GM18508 (cell line): ENCODE results near the gene C9orf72.

Experiments
- ATAC-seq: cut with Tn5 transposase; IDR thresholded peaks from one replicate; pipeline ENCODE4 v1.9.1; 2021; ENCODE audit warnings: moderate number of reproducible peaks; ENCODE audit not compliant: insufficient read depth, unreplicated experiment

The C9orf72 gene

DNA sequence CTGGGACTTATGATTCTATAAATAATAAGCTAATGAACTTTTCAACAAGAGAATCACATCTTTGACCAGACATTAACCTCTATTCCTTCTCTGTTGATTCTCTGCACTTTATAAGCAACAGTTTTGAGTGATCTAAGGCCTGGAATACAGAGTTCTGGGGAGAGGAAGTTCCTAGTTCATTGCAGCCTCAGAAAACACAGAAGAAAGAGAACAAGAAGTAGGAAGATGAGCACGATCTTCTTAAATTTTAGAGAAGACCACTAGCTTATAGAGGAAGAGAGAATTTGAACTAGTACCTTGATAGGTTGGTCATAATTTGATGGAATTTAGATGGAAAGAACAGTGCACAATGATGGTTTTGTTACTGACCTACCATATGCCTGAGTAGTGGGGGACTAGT lies 8.5 kb upstream of the C9orf72 start:
- ATAC-seq = no peak

DNA sequence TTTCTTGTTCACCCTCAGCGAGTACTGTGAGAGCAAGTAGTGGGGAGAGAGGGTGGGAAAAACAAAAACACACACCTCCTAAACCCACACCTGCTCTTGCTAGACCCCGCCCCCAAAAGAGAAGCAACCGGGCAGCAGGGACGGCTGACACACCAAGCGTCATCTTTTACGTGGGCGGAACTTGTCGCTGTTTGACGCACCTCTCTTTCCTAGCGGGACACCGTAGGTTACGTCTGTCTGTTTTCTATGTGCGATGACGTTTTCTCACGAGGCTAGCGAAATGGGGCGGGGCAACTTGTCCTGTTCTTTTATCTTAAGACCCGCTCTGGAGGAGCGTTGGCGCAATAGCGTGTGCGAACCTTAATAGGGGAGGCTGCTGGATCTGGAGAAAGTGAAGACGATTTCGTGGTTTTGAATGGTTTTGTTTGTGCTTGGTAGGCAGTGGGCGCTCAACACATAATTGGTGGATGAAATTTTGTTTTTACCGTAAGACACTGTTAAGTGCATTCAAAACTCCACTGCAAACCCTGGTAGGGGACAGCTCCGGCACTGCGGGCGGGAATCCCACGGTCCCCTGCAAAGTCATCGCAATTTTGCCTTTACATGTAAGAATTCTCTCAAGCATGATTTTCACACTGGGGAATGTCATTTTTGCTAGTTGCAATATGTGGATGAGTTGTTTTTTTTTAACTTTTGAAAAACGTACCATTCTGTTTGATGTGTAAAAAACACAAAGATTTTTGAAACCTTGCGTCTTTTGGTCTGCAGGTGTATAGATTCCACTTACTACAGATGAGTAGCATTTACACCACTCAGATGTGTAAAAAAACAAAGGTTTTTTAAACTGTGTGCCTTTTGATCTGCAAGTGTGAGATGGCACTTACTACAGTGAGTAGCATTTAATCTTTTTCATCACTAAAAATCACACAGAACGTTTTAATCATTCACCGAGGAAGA lies 631 bp upstream of the C9orf72 start:
- peak; percentile 84 for ATAC-seq

DNA sequence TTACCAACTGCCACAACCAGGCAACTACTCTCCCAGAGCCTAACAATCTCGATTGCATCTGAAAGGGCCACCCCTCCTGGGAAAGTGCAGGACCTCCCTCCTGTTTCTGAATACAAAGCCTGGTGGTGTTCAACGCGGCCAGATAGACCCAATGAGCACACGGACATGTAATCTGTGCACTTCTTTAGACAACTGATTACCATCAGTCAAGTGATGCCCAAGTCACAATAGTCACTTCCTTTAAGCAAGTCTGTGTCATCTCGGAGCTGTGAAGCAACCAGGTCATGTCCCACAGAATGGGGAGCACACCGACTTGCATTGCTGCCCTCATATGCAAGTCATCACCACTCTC lies 739 bp downstream of the C9orf72 start:
- peak; percentile 25 for ATAC-seq

DNA sequence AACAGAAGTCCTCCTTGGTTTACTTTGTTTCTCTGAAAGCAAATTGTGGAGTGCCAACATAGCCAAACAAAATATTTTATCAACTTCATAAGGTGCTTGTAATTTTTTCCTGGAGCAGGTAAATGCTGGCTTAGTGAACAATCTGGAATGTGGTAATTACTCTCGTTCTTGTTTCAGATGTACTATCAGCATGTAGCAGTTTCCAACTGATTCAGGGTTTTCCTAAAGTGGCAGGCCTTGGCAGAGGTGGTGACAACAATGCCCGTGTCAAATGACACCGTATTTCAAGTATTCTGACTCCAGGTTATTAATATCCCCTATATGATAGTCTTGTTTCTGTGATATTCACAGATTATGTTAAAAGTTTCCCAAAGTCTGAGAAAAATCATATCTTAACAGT lies 1.2 kb downstream of the C9orf72 start:
- ATAC-seq = no peak

DNA sequence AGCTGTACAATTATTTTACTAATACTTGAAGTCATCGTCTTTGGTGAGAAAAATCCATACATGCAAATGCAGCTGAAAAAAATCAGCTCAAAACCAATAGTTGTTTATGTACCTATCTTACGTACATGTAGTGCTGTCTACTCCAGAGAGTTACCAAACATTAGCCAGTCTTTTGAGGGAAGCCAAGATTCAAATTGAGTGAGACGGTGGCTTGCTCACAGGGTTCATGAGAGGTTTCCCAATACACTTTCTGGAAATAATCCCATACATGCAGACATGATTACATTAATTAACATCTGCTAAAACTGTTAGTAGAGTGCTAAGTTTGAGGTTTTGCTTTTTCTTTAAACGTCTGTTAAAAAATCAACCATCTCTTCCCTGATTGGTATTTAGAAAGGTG lies 2.3 kb downstream of the C9orf72 start:
- ATAC-seq = no peak

DNA sequence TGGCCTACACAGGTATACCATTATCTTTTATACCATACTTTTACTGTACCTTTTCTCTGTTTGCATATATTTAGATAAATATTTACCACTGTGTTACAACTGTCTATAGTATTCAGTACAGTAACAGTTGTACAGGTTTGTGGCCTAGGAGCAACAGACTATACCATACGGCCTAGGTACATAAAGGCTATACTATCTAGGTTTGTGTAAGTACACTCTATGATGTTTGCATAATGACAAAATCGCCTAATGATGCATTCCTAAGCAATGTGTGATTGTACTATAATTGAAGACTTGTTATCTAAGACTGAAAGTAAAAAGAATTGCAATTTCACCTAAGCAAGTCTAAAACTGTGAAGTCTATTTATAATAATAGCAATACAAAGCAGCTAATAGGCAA lies 3.9 kb downstream of the C9orf72 start:
- no peak for ATAC-seq

DNA sequence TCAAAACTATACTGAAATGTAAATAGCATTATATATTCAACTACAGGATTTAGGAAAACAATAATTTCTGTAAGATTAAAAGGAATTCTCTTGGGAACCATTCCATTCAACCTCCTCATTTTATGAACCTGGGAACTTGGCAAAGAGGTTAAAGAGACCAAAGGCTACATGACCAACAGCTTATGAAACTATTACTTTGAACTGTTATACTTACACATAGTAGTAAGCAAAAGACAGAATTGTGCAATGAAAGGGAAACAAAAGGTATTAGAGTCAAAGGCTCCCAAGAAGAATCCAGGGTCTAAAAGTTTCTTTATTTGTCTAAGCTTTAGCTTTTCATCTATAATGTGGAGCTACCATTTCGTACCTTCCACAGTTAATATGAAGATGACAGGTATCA lies 7.2 kb downstream of the C9orf72 start:
- ATAC-seq = no peak

DNA sequence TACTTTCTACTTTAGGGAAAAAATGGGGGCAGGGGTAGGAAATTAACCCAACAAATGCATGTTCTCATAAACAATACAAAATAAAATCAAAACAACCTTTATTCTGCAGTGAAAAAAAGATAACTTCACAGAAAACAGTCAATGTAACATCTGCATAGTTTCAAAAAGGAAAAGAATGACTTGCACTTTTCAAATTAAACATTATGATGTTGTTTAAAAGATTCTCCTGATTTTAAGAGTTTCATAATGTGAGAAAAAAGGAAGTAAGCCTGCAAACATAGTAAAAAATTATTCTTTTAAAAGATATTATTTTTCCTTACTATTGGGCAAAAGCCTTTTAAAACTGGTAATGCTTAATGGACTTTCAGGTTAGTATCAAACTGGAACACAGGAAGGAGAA lies 7.6 kb downstream of the C9orf72 start:
- ATAC-seq = no peak

DNA sequence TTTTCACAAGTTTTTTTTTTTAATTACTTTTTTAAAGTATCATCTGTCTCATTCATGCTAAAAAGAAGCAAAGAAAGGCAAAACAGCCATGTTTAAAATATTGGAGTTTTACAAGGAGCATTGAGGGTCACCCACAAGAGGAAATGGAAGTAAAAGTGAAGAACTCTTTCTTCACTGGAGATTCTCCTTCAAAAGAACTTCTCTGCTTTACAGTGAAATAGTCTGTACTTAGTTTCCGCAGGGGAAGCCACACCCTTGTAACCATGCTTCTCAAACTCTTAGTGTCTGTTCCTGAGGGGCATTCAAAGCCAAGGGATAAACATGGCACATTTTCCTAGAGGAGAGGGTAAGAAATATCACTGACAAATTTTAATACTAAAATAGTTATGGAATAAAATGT lies 8.6 kb downstream of the C9orf72 start:
- no peak for ATAC-seq

DNA sequence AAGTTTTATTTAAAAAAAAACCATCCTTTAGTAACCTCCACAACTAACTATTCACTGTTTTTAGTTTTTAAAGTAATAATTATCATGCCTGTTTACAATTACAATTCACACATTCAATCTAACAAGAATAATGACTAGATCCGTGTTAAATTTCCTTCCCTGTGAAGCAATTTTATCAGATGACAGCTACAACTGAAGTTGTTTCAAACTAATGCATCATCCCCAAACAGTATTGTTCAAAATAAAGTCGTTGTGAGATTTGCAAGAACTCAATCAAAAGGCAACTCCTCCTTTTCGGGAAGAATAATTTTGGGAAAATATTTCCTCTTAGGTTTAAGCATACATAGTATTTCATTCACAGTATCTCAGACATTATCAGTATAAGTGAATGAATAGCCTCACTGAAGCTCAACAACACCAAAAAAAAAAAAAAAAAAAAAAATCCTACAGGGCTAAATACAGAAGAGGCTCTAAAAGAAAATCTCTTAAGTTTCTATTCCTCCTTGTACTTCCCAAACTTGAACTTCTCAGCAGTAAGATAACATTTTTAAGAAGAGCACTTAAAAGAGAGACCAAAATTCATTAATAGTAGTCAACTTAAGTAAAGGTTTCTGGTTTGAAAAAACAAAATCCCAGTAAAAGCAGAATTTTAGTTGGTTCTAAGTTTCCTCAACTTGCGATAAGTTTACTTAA lies 9.4 kb downstream of the C9orf72 start:
- no peak for ATAC-seq

DNA sequence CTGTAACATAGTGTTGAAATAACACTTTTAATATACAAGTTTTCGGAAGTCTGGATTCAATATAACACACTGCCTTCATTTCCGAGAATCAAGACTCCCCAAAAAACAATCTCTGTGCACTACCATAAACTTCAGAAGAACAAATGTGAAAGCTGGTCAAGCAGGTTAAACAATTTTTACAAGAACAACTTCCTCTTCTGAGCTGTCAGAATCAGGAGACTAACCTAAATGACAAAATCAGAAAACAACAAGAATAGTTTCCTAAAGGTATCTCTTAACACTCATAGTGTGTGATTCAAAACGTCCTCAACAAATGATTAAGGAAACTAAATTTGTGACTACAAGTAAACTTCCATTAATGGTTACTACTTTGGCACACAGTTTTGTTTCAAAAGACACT lies 11.6 kb downstream of the C9orf72 start:
- peak; percentile 47 for ATAC-seq

DNA sequence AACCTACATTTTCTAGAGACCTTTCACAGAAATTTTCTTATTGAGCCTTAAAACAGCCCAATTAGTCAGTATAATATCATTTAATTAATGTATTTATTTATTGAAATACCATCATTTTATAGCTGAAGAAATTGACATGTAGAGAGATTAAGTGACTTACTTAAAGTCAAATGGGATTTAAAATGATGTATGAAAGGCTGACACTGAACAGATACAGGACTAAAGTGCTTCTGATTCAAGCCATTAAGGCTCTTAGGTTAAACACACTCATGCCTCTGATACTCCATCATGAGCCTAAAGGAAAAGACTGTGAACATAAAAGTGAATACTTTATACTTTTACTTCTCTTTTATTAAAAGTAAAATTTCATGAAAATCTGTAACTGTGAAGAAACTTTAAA lies 12.8 kb downstream of the C9orf72 start:
- ATAC-seq = no peak

DNA sequence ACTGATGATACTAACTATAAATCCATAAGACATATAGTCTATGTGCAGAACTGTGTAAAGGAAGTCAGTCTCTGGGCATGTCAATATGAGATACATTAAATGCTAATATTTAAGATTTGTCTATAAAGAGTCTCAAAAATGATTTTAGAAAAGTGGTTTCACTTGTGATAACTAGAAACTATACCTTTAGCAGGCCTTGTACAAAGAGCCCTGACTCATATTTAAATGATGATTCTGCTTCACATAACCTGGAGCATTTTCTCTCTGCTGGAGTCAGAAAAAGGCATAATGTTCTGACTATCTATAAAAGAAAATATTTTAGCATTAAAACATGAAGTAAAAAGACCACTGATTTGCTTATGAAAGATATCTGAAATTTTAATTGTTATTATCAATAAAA lies 15.0 kb downstream of the C9orf72 start:
- no peak for ATAC-seq

DNA sequence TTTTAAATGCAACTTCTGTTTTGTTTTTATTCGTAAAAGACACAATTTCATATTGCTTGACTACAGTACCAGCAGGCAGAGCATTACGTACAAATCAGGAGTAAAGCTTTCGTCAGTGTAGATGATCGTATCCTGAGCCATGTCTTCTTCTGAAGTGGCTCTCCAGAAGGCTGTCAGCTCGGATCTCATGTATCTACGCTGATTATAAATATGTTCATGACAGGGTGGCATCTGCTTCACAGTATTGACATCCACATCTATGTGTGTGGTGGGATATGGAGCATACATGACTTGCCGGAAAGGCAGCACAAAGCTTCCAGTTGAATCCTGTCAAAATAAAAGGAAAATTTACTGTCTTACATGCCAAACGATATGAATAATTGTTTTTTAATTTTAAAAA lies 16.8 kb downstream of the C9orf72 start:
- no peak for ATAC-seq

DNA sequence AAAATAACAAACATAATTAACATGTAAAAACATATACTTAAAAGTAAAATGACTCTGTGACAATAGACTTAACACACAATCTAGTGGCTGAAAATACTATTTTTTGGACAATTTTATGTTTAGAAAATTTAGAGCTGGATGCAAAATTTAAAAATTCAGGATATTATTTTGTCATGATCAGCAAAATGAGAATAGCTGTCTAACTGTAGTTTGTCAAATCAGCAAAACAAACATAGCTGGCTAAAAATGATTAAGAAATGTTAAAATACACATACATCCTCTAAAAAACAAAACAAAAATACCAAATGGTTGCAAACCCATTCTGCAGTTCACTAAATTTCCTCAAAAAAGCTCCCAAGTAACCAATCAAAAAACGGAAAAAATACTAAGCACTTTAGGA lies 18.6 kb downstream of the C9orf72 start:
- no peak for ATAC-seq

DNA sequence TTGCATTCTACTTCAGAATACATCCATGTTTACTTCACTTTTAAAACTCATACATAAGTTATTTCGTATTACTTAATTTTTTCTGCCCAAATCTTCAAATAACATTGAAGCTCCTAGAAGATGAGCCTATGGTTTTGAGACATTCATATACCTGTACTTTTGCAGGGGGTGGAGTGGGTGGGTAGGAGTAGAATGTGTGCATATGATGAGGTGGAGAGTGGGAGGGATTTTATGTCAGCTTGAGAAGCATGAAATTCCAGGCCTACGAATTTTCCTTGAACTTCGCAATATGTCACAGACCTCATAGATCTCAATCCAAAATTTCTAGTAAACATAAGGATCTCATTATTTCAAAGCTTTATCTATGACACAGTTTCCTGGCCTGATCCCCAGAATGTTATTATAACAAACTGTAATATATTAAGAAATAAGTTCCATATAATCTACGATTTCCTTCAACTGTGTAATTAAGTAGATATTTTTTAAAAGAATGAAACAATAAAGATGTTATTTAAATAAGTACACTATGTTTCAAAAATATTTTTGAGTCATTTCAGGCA lies 24.0 kb downstream of the C9orf72 start:
- no peak for ATAC-seq

DNA sequence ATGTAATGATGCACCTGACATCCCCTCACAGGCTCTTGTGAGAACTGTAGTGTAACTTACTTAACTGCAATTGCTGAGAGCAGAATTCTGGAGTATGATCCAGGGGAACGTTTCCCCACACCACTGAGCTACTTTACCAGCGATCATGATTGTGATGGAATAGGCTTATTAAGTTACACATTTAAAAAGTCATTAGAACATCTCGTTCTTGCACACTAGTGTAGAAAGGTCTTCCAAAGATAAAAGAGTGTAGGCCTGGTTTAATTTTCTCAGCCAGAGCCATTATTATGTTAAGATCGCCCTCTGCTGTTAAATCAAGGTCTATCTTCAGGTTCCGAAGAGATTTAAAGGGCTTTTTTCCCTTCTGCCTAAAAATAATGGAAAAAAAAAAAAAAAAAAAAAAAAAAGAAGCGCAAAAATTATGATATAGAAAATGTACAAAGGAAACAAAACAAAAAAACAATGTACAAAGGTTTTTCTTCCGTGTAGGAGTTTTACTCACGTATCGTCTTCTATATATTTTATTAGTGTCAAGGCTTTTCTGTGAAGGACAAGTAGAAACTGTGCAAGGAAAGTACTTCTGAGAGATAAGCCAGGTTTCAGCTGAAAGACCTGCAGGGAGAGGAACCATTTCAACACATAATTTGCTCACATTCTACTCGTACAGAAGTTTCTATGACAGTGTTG lies 25.1 kb downstream of the C9orf72 start:
- ATAC-seq = no peak

DNA sequence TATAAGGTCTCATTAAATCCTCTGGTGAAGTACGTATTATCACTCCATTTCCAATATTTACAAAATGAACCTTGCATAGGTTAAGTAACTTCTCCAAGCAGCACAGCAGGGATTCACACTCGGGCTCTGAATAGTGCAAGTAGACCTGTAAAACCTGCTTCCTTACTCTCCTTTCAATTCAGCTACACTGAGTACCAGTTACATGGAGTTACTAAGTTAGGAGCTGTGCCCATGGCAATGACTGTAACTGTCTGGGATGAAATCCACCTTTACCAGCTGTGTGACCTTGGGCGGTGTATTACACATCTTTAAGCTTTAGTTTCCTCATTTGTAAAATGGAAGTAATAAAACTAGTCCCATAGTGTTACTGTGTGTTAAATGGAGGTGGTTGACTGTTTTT lies 27.8 kb downstream of the C9orf72 start:
- no peak for ATAC-seq

DNA sequence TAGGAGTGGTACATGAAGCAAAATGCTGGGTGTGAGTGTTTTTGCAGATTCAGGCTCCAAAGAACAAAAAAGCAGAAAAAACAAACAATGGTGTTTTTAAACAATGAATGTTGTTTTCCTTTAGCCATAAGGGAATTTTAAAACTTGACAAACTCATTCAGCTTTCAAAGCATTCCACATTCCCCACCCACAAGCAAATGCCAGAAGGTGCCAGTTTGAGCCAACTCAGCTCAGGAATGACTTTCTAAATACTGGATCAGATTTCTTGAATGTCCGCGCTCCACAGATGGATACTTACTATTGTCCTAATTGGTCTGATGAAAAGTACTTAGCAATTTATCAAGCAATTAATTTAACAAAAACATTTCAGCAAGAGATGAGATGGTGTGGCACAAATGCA lies 30.8 kb downstream of the C9orf72 start:
- ATAC-seq = no peak

DNA sequence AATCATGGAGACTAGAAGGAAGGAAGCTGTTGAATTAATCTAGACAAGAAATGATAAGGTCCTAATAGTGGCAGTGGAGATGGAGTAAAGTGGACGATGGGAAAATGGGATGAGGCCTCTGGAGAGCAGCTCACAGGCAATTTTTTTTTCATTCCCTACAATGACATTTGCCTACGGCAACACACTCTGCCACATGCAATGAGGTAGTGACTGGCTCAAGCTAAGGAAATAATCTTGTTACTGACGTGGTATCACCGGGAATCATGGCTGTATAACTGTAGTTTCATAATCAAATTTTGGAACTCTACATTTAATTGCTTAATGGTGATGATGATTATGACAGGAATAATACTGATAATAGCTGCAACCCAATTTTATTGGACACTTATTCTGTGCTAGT lies 31.5 kb downstream of the C9orf72 start:
- ATAC-seq = no peak

DNA sequence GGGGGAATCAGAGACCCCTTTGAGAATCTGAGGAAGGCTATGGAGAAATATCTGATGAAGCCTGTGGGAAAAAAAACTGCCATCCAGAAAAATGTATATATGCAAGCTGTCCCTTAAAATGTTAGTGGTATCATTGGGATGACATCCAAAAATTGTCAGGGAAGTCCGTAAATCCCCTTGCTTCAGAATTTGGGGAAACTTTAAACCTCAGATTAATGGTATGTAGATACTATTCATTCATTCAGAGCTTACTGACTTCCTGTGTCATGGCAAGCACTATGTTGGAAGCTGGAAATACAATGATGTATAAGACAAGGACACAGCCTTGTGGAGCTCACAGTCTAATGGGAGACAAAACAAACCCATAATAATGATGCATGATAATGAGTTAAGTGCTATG lies 32.8 kb downstream of the C9orf72 start:
- ATAC-seq = no peak
